ENCODE data around the gene PAX7. TPM values are rescaled to one million over a fixed set of nuclear protein-coding genes. Genes with fewer than 3 reads are reported as not detected.

The PAX7 gene
- total and polyA plus RNA-seq, 2 donors (not counting 3 experiments of a cell fraction or from before 2014, with no cell fraction given): not detected

DNA sequence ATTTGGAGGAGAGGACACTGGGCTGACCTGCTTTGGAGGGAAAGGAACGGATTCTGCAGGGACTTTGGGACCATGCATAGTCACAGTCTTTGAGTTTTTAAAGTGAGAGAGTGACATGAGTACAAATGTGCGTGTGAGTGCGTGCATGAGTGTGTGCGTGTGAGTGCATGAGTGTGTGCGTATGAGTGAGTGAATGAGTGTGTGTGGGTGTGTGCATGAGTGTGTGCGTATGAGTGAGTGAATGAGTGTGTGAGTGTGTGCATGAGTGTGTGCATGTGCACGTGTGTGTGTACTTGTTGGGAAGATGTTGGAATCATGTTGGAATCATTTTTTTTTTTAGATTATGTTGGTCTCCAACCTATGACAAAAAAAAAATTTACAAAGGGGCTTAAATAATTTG is 70.5 kb downstream of the PAX7 start:
- POLR2A ChIA-PET: no interaction called here
- no peak for FAIRE-seq
- no peak for DNase-seq (ENCODE audit: low read depth, low spot score)
- intact Hi-C loops (cut with micrococcal nuclease) (no loop called here), dilution Hi-C loops (cut with MboI; ENCODE audit: extremely low pct_ligation_motif_present, low sequenced_read_pairs) (no loop called here)
- no peaks in the 10 kb centered on the region for H3K9me3 ChIP-seq (replicated peaks; ENCODE audit: control insufficient read depth, insufficient read depth, low read length)
- no peak overlapping the region for H3K27ac ChIP-seq (ENCODE audit: insufficient read depth, low read depth, low read length)
- H3K9ac ChIP-seq (replicated peaks; ENCODE audit: extremely low read depth, insufficient read depth, low read length): no peak overlapping the region
- H3K9me1 ChIP-seq (replicated peaks; ENCODE audit: control insufficient read depth, extremely low read depth, insufficient read depth, low read length): no peaks in the 10 kb centered on the region
- no peak overlapping the region for H3K4me2 ChIP-seq (ENCODE audit: insufficient read depth, low read length)
- no peaks in the 10 kb centered on the region for H4K20me1 ChIP-seq (replicated peaks; ENCODE audit: control insufficient read depth, extremely low read depth, insufficient read depth, low read length)
- H3K27me3 ChIP-seq (ENCODE audit: control insufficient read depth in 2 of 2, insufficient read depth in 2 of 2, low read length in 2 of 2): no peaks in the 10 kb centered on the region
- no peak for TF ChIP-seq POLR2AphosphoS5 (IDR thresholded peaks at IDR 0.05; ENCODE audit: insufficient read depth, low read depth, low read length)
- TF ChIP-seq, protein P1, sequence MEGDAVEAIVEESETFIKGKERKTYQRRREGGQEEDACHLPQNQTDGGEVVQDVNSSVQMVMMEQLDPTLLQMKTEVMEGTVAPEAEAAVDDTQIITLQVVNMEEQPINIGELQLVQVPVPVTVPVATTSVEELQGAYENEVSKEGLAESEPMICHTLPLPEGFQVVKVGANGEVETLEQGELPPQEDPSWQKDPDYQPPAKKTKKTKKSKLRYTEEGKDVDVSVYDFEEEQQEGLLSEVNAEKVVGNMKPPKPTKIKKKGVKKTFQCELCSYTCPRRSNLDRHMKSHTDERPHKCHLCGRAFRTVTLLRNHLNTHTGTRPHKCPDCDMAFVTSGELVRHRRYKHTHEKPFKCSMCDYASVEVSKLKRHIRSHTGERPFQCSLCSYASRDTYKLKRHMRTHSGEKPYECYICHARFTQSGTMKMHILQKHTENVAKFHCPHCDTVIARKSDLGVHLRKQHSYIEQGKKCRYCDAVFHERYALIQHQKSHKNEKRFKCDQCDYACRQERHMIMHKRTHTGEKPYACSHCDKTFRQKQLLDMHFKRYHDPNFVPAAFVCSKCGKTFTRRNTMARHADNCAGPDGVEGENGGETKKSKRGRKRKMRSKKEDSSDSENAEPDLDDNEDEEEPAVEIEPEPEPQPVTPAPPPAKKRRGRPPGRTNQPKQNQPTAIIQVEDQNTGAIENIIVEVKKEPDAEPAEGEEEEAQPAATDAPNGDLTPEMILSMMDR (IDR thresholded peaks at IDR 0.05; ENCODE audit: extremely low read depth in 1 of 2, insufficient read depth in 1 of 2, low read depth in 1 of 2, low read length in 2 of 2): no peak
- no peak for TF ChIP-seq EZH2 (IDR thresholded peaks at IDR 0.05; ENCODE audit: borderline replicate concordance, low read depth, low read length, severe bottlenecking)
- TF ChIP-seq JUN (IDR thresholded peaks at IDR 0.05; ENCODE audit: borderline replicate concordance, insufficient read depth, insufficient read length, low read depth): no peak
- TF ChIP-seq, protein P2, sequence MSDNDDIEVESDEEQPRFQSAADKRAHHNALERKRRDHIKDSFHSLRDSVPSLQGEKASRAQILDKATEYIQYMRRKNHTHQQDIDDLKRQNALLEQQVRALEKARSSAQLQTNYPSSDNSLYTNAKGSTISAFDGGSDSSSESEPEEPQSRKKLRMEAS (IDR thresholded peaks at IDR 0.05; ENCODE audit: insufficient read depth, insufficient read length): no peak
- TF ChIP-seq POLR2A (IDR thresholded peaks at IDR 0.05; ENCODE audit: low read depth, low read length): no peak
- no peak for TF ChIP-seq FOS (IDR thresholded peaks at IDR 0.05; ENCODE audit: borderline replicate concordance, insufficient read depth, low read length)
- no peak for TF ChIP-seq GATA2 (IDR thresholded peaks at IDR 0.05; ENCODE audit: insufficient read depth, insufficient read length, low read depth, low read length)
- TF ChIP-seq MYC (IDR thresholded peaks at IDR 0.05; ENCODE audit: low read depth, low read length): no peak
- H3K4me3 ChIP-seq (replicated peaks in 1 of 3; ENCODE audit: insufficient read depth in 1 of 3, low read depth in 1 of 3, low read length in 3 of 3): no peak overlapping the region
- CTCF ChIA-PET: no interaction called here
- BruUV-seq (replicated peaks): no TSS peak
- H3K36me3 ChIP-seq (ENCODE audit: control insufficient read depth in 2 of 2, extremely low read depth in 1 of 2, insufficient read depth in 2 of 2, low read length in 2 of 2): no peaks in the 10 kb centered on the region
- no peak overlapping the region for H2AFZ ChIP-seq (ENCODE audit: low read depth, low read length)
- H3K4me1 ChIP-seq (ENCODE audit: control insufficient read depth, extremely low read depth, insufficient read depth, low read length): no peaks in the 10 kb centered on the region
- no peaks in the 10 kb centered on the region for H3K79me2 ChIP-seq (ENCODE audit: control insufficient read depth, insufficient read depth, low read length)
